H1 (cell line): ENCODE data around the gene OPRD1. TPM values are rescaled to one million over a fixed set of nuclear protein-coding genes. Genes with fewer than 3 reads are reported as not detected.

Experiments
- CTCF ChIA-PET: fragments of 300-600 bp; sonication (Branson Sonifier 250); formaldehyde crosslinking; loops from one replicate; lab custom pipeline; 2021; ENCODE audit not compliant: partially characterized antibody; lab: Charles Lee
- POLR2A ChIA-PET: fragments of 300-600 bp; sonication (Branson Sonifier 250); formaldehyde crosslinking; loops from one replicate; lab custom pipeline; 2021; ENCODE audit warnings: inconsistent platforms; ENCODE audit not compliant: partially characterized antibody; lab: Charles Lee
- DNase-seq, 2 experiments: peaks; one replicate each; pipeline versions ENCODE4 v3.0.0 to v3.0.0-alpha.2; 2010 to 2022; ENCODE audit warnings: low spot score in 2 of 2, low read depth in 1 of 2, mixed read lengths in 1 of 2
- FAIRE-seq: peaks from 2 replicates; lab custom pipeline; 2011; peaks lifted over from hg19 to GRCh38; lab: Jason Lieb, UNC
- H2AFZ ChIP-seq: 2 replicates; pipeline ENCODE4 v1.8.1; 2012; ENCODE audit warnings: low read length, inconsistent platforms
- H2AK5ac ChIP-seq: 2 replicates; pipeline ENCODE4 v1.6.1; 2013; ENCODE audit warnings: low read depth, low read length
- H2BK120ac ChIP-seq: replicated peaks from 2 replicates; pipeline ENCODE3; 2013; ENCODE audit warnings: low read depth, low read length, inconsistent platforms
- H2BK12ac ChIP-seq: 2 replicates; pipeline ENCODE4 v1.6.1; 2013; ENCODE audit warnings: low read depth, low read length
- H2BK15ac ChIP-seq: 2 replicates; pipeline ENCODE4 v1.6.1; 2013; ENCODE audit warnings: low read length
- H2BK20ac ChIP-seq: 2 replicates; pipeline ENCODE4 v1.6.1; 2013; ENCODE audit warnings: low read length
- H2BK5ac ChIP-seq: 2 replicates; pipeline ENCODE4 v1.6.1; 2013; ENCODE audit warnings: low read depth, low read length
- H3K14ac ChIP-seq: 2 replicates; pipeline ENCODE4 v1.6.1; 2013; ENCODE audit warnings: inconsistent platforms; ENCODE audit not compliant: insufficient read length
- H3K18ac ChIP-seq: 2 replicates; pipeline ENCODE4 v1.6.1; 2013; ENCODE audit warnings: low read length; ENCODE audit errors: extremely low read depth
- H3K23ac ChIP-seq: 2 replicates; pipeline ENCODE4 v1.6.1; 2013; ENCODE audit warnings: inconsistent platforms; ENCODE audit not compliant: insufficient read length
- H3K23me2 ChIP-seq: 2 replicates; pipeline ENCODE4 v1.6.1; 2013; ENCODE audit warnings: low read depth, low read length
- H3K27ac ChIP-seq: 2 replicates; pipeline ENCODE4 v1.6.1; 2011; ENCODE audit warnings: low read depth, low read length, inconsistent platforms
- H3K27me3 ChIP-seq, 4 experiments: replicated peaks in 1 of 4; 1 replicate in 1 of 4; 2 replicates in 3 of 4; pipeline versions ENCODE4 v1.6.1 to v1.8.1; 2011 to 2013; ENCODE audit warnings: low read length in 3 of 4, mild to moderate bottlenecking in 3 of 4, inconsistent platforms in 2 of 4, mixed read lengths in 2 of 4, moderate library complexity in 1 of 4; ENCODE audit not compliant: control insufficient read depth in 3 of 4, insufficient read depth in 3 of 4; ENCODE audit errors: extremely low read depth in 1 of 4
- H3K36me3 ChIP-seq, 4 experiments: 2 replicates each; pipeline versions ENCODE4 v1.6.1 to v1.8.1; 2011 to 2013; ENCODE audit warnings: mild to moderate bottlenecking in 4 of 4, low read length in 3 of 4, moderate library complexity in 2 of 4, control low read depth in 1 of 4, inconsistent platforms in 1 of 4; ENCODE audit not compliant: insufficient read depth in 4 of 4, control insufficient read depth in 2 of 4
- H3K4ac ChIP-seq: replicated peaks from 2 replicates; pipeline ENCODE3; 2013; ENCODE audit warnings: low read length, low read depth, mixed read lengths, inconsistent platforms; ENCODE audit not compliant: insufficient read length
- H3K4me1 ChIP-seq, 4 experiments: replicated peaks in 1 of 4; 1 replicate in 1 of 4; 2 replicates in 3 of 4; pipeline versions ENCODE4 v1.6.1 to v1.8.1; 2011 to 2013; ENCODE audit warnings: low read length in 3 of 4, inconsistent platforms in 2 of 4, mixed read lengths in 1 of 4; ENCODE audit not compliant: insufficient read depth in 4 of 4, control insufficient read depth in 3 of 4
- H3K4me2 ChIP-seq, 2 experiments: 2 replicates each; pipeline versions ENCODE4 v1.6.1 to v1.8.1; 2011 to 2013; ENCODE audit warnings: low read depth in 2 of 2, low read length in 2 of 2, control low read depth in 1 of 2, inconsistent platforms in 1 of 2, mild to moderate bottlenecking in 1 of 2; ENCODE audit not compliant: insufficient read depth in 1 of 2
- H3K4me3 ChIP-seq, 4 experiments: fragments of 200-600, 300-600 bp in 1 of 4; sonication (generic), shearing (Covaris generic), sonication (Bioruptor Twin) in 1 of 4; 2 replicates each; pipeline versions ENCODE4 v1.5.1 to v1.8.1; 2011 to 2016; ENCODE audit warnings: low read length in 4 of 4, low read depth in 3 of 4, control low read depth in 2 of 4, inconsistent platforms in 2 of 4, mild to moderate bottlenecking in 2 of 4, mixed read lengths in 1 of 4, moderate library complexity in 1 of 4; ENCODE audit not compliant: insufficient read depth in 2 of 4; ENCODE audit errors: extremely low read depth in 1 of 4
- H3K56ac ChIP-seq: replicated peaks from 2 replicates; pipeline ENCODE3; 2013; ENCODE audit warnings: low read depth, mild to moderate bottlenecking, mixed read lengths, low read length, inconsistent platforms; ENCODE audit not compliant: insufficient read length
- H3K79me1 ChIP-seq: 2 replicates; pipeline ENCODE4 v1.6.1; 2013; ENCODE audit warnings: low read depth, low read length, control low read depth
- H3K79me2 ChIP-seq, 2 experiments: 2 replicates each; pipeline versions ENCODE4 v1.6.1 to v1.8.1; 2012 to 2013; ENCODE audit warnings: low read length in 2 of 2, mild to moderate bottlenecking in 2 of 2, inconsistent platforms in 1 of 2; ENCODE audit not compliant: insufficient read depth in 2 of 2, control insufficient read depth in 1 of 2
- H3K9ac ChIP-seq, 4 experiments: replicated peaks in 1 of 4; 1 replicate in 1 of 4; 2 replicates in 3 of 4; pipeline versions ENCODE4 v1.6.1 to v1.8.1; 2011 to 2013; ENCODE audit warnings: low read depth in 3 of 4, low read length in 3 of 4, control low read depth in 2 of 4, mild to moderate bottlenecking in 2 of 4, moderate library complexity in 2 of 4, inconsistent platforms in 1 of 4; ENCODE audit errors: extremely low read depth in 1 of 4
- H3K9me3 ChIP-seq, 2 experiments: 2 replicates each; pipeline versions ENCODE4 v1.6.1 to v1.8.1; 2012 to 2013; ENCODE audit warnings: mild to moderate bottlenecking in 2 of 2, moderate library complexity in 2 of 2, control low read depth in 1 of 2, inconsistent platforms in 1 of 2, low read depth in 1 of 2, low read length in 1 of 2, mixed read lengths in 1 of 2; ENCODE audit not compliant: insufficient read depth in 2 of 2
- H4K20me1 ChIP-seq, 2 experiments: replicated peaks in 1 of 2; 2 replicates each; pipeline versions ENCODE3 to v1.8.1; 2011 to 2013; ENCODE audit warnings: inconsistent platforms in 2 of 2, low read length in 2 of 2, mild to moderate bottlenecking in 1 of 2; ENCODE audit not compliant: insufficient read depth in 2 of 2, control insufficient read depth in 1 of 2
- H4K5ac ChIP-seq: 2 replicates; pipeline ENCODE4 v1.6.1; 2013; ENCODE audit warnings: low read length, low read depth, mixed read lengths, inconsistent platforms; ENCODE audit not compliant: insufficient read length
- H4K8ac ChIP-seq: 2 replicates; pipeline ENCODE4 v1.8.0; 2013; ENCODE audit warnings: mild to moderate bottlenecking, moderate library complexity, low read length, inconsistent platforms; ENCODE audit not compliant: insufficient read depth; ENCODE audit errors: extremely low read depth
- H4K91ac ChIP-seq: replicated peaks from 2 replicates; pipeline ENCODE3; 2013; ENCODE audit warnings: low read length, mixed read lengths, inconsistent platforms; ENCODE audit not compliant: insufficient read length
- HDAC2 ChIP-seq, 2 experiments: fragments of 300-600 bp in 1 of 2; sonication (generic) in 1 of 2; IDR thresholded peaks; 2 replicates each; pipeline ENCODE4 v1.6.1; 2011 to 2012; ENCODE audit warnings: low read depth in 2 of 2, low read length in 2 of 2, mild to moderate bottlenecking in 2 of 2, moderate library complexity in 2 of 2, borderline replicate concordance in 1 of 2, inconsistent platforms in 1 of 2
- NRF1 ChIP-seq: IDR thresholded peaks from 2 replicates; pipeline ENCODE4 v1.6.1; 2011; ENCODE audit warnings: mild to moderate bottlenecking, low read depth, low read length, improper control_type of control experiment
- RBBP5 ChIP-seq: IDR thresholded peaks from 2 replicates; pipeline ENCODE4 v1.7.1; 2012; ENCODE audit warnings: low read depth, mild to moderate bottlenecking, inconsistent platforms, low read length, moderate library complexity, borderline replicate concordance
- SIN3A ChIP-seq, 2 experiments: IDR thresholded peaks in 1 of 2; conservative IDR thresholded peaks in 1 of 2; 2 replicates each; pipeline ENCODE4 v1.6.1; 2011 to 2012; ENCODE audit warnings: low read length in 2 of 2, improper control_type of control experiment in 1 of 2, low read depth in 1 of 2, mild to moderate bottlenecking in 1 of 2
- TBP ChIP-seq: IDR thresholded peaks from 2 replicates; pipeline ENCODE4 v1.6.1; 2011; ENCODE audit warnings: low read depth, low read length, improper control_type of control experiment
- WGBS, 2 experiments: shearing (Covaris generic) in 1 of 2; methylation state at CpG; one replicate each; pipeline versions ENCODE4 v1.1.6 to v1.1.7; 2013 to 2015; ENCODE audit warnings: low lambda C conversion rate in 2 of 2, mixed read lengths in 2 of 2, inconsistent platforms in 1 of 2, low coverage in 1 of 2, missing lambda C conversion rate in 1 of 2; ENCODE audit not compliant: insufficient replicate concordance in 2 of 2, insufficient coverage in 1 of 2, insufficient read length in 1 of 2; ENCODE audit errors: extremely low coverage in 1 of 2, missing lambda C conversion rate in 1 of 2; 5-methylcytosine and 5-hydroxymethylcytosine counted together
- polyA plus RNA-seq, 7 experiments: library from polyadenylated mRNA; depleted of rRNA in 3 of 7; stranded (reverse) in 5 of 7; unstranded in 2 of 7; fragments of >200 nt in 5 of 7; fragments of 200-250 nt in 2 of 7; gene quantifications; 1 replicate in 5 of 7; 2 replicates in 1 of 7; 4 replicates in 1 of 7; pipeline versions ENCODE4 v1.2.1 to v1.2.3, GENCODE V29; 2011 to 2013; ENCODE audit warnings: missing spikeins in 2 of 7, mixed read lengths in 2 of 7
- total RNA-seq: library from RNA; stranded (reverse); fragmentation: NEBNext Ultra II Directional; extraction: Animal tissue kit (Norgen Biotek cat#: 25700); gene quantifications from 2 replicates; pipeline ENCODE4 v1.2.1, GENCODE V29; 2021

Gene OPRD1
- total and polyA plus RNA-seq, 2 of the 8 experiments (the other 6 are each of a cell fraction or from before 2014, with no cell fraction given), result 2.6 to 3.7 TPM

DNA sequence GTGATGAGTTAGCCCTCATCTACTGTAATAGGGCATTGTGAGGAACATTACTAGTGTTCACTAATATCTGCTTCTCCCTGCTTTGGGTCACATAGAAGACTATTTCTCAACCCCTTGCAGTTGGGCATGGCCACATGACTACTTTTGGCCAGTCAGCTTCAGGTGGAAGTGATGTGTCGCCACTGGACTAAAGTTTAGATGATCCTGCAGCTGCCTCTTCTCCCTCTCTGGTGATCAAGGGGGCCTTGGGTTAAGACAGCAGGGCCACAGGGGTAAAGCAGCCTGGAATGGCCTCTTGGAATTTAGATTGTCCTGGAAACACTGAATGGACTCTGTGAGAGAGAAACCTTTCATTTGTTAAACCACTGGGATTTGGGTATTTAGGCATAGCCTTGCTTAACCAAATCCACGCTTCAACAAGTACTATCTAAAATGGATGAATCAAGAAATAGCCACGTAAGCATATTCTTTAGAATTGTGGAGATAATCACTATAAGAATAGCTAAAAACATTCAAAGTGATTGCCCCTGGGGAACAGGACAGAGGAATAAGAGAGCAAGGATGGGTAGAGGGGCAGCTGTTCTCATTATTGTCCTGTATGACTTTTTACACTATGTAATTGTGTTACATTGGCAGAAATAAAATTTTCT lies 41.2 kb downstream of the OPRD1 start:
- H2BK20ac ChIP-seq, result no peak overlapping the region
- no peak overlapping the region for H4K8ac ChIP-seq
- H2BK15ac ChIP-seq, result no peak overlapping the region
- H4K5ac ChIP-seq, result no peak overlapping the region
- H4K20me1 ChIP-seq, result no peaks in the 10 kb centered on the region
- no peak overlapping the region for H3K4me2 ChIP-seq
- no peak overlapping the region for H2BK12ac ChIP-seq
- ChIA-PET POLR2A (interaction anchor here (0.6 to 1.0 kb wide), 3 partner anchors 16 to 48 kb away, joined by 3 read pairs; no protein-coding TSS in a partner anchor), CTCF (interaction anchor here (0.6 to 2.8 kb wide), 9 partner anchors 9 to 546 kb away, joined by 3 to 14 read pairs (median 4); no protein-coding TSS in a partner anchor)
- no peaks in the 10 kb centered on the region for H3K27me3 ChIP-seq
- H3K79me2 ChIP-seq, result no peaks in the 10 kb centered on the region
- no peak overlapping the region for H3K4ac ChIP-seq
- FAIRE-seq, result no peak
- H3K23ac ChIP-seq, result no peak overlapping the region
- H3K4me3 ChIP-seq, result no peak overlapping the region
- no peaks in the 10 kb centered on the region for H3K36me3 ChIP-seq
- no peak overlapping the region for H3K56ac ChIP-seq
- peaks cover 0 to 3% (median 0%) of the 10 kb centered on the region in 4 experiments; a peak in 2 of 7 replicates for H3K4me1 ChIP-seq
- 80% methylated on average over 3 of the region's 3 CpGs; no CpG with 5 or more reads in 1 of the 2 experiments for WGBS, 2 experiments
- H2BK5ac ChIP-seq, result no peak overlapping the region
- no peak overlapping the region for H3K14ac ChIP-seq
- no peak overlapping the region for H2AK5ac ChIP-seq
- H3K23me2 ChIP-seq, result no peaks in the 10 kb centered on the region
- no peaks in the 10 kb centered on the region for H3K9me3 ChIP-seq
- H3K18ac ChIP-seq, result no peak overlapping the region
- H3K79me1 ChIP-seq, result peaks cover 2% of the 10 kb centered on the region
- H4K91ac ChIP-seq, result no peak overlapping the region
- H3K9ac ChIP-seq, result no peak overlapping the region
- no peak overlapping the region for H2AFZ ChIP-seq
- H3K27ac ChIP-seq, result no peak overlapping the region
- no peak overlapping the region for H2BK120ac ChIP-seq
- no peak for DNase-seq
- TF ChIP-seq HDAC2 (IDR thresholded peaks at IDR 0.05; ENCODE audit: borderline replicate concordance in 1 of 2, low read depth in 2 of 2, low read length in 2 of 2), result no peak
- no peak for TF ChIP-seq TBP
- TF ChIP-seq NRF1, result no peak
- TF ChIP-seq RBBP5, result no peak
- no peak for TF ChIP-seq SIN3A (conservative IDR thresholded peaks at IDR 0.05 in 1 of 2, IDR thresholded peaks at IDR 0.05 in 1 of 2; ENCODE audit: low read depth in 1 of 2, low read length in 2 of 2)
